Chondrocyte (in vitro differentiated cells): ENCODE data around the gene KDM8. TPM values are rescaled to one million over a fixed set of nuclear protein-coding genes. Genes with fewer than 3 reads are reported as not detected.
"Not testable (repeated sequence)": the region's sequence is repeated elsewhere in the genome, so short reads cannot be mapped to it uniquely, and the experiment has no call there.

Source experiments
- DNase-seq: peaks from one replicate; pipeline ENCODE4 v3.0.0; 2021; ENCODE audit warnings: mixed read lengths, low spot score
- H3K27ac Mint-ChIP-seq: one replicate; pipeline ENCODE4 v1.8.0; 2021; ENCODE audit warnings: mild to moderate bottlenecking, moderate library complexity, mixed read lengths; ENCODE audit not compliant: unreplicated experiment
- H3K27me3 Mint-ChIP-seq: 2 replicates; pipeline ENCODE4 v1.8.0; 2021; ENCODE audit warnings: low read depth, mixed read lengths
- H3K36me3 Mint-ChIP-seq: 2 replicates; pipeline ENCODE4 v1.8.0; 2021; ENCODE audit warnings: low read depth, mixed read lengths
- H3K4me1 Mint-ChIP-seq: 2 replicates; pipeline ENCODE4 v1.8.0; 2021; ENCODE audit warnings: low read depth, mild to moderate bottlenecking, mixed read lengths
- H3K4me3 Mint-ChIP-seq: one replicate; pipeline ENCODE4 v1.8.0; 2021; ENCODE audit warnings: mild to moderate bottlenecking, moderate library complexity, mixed read lengths; ENCODE audit not compliant: unreplicated experiment
- H3K9me3 Mint-ChIP-seq: 2 replicates; pipeline ENCODE4 v1.8.0; 2021; ENCODE audit warnings: low read depth, mixed read lengths
- total RNA-seq: library from RNA; stranded (reverse); gene quantifications from 3 replicates; pipeline ENCODE4 v1.2.1, GENCODE V29; 2021
- TF ChIP-seq, protein P1 (sequence below): fragments of 200-600 bp; sonication (generic); IDR thresholded peaks from 2 replicates; pipeline ENCODE4 v1.5.0; 2021; ENCODE audit warnings: antibody characterized with exemption, mild to moderate bottlenecking, moderate library complexity

The KDM8 gene
- total RNA-seq, 1 donor from 2014 or later = 5.6 TPM

GRCh38 chr16:27245276-27246172 lies 42.2 kb downstream of the KDM8 start:
- Mint-ChIP-seq H3K4me1 (peaks cover 71% of the 10 kb centered on the region), H3K27ac (peak overlapping the region; percentile 99), H3K36me3 (no peaks in the 10 kb centered on the region), H3K4me3 (no peak overlapping the region), H3K9me3 (no peaks in the 10 kb centered on the region), H3K27me3 (no peaks in the 10 kb centered on the region)
- DNase-seq = no peak
- TF ChIP-seq, protein P1, sequence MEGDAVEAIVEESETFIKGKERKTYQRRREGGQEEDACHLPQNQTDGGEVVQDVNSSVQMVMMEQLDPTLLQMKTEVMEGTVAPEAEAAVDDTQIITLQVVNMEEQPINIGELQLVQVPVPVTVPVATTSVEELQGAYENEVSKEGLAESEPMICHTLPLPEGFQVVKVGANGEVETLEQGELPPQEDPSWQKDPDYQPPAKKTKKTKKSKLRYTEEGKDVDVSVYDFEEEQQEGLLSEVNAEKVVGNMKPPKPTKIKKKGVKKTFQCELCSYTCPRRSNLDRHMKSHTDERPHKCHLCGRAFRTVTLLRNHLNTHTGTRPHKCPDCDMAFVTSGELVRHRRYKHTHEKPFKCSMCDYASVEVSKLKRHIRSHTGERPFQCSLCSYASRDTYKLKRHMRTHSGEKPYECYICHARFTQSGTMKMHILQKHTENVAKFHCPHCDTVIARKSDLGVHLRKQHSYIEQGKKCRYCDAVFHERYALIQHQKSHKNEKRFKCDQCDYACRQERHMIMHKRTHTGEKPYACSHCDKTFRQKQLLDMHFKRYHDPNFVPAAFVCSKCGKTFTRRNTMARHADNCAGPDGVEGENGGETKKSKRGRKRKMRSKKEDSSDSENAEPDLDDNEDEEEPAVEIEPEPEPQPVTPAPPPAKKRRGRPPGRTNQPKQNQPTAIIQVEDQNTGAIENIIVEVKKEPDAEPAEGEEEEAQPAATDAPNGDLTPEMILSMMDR = no peak

DNA sequence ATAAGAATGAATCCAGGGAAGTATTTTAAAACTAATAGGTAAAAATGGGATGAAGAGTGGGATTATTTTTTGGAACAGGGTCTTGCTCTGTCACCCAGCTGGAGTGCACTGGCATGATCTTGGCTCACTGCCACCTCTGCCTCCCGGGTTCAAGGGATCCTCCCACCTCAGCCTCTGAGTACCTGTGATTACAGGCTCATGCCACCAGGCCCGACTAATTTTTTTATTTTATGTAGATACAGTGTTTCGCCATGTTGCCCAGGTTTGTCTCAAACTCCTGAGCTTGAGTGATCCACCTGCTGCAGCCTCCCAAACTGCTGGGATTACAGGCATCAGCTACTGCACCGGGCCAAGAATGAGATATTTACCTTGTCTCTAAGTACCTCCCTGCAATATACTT lies 43.1 kb downstream of the KDM8 start:
- no peak overlapping the region for H3K27ac Mint-ChIP-seq
- H3K27me3 Mint-ChIP-seq = no peaks in the 10 kb centered on the region
- peaks cover 65% of the 10 kb centered on the region for H3K4me1 Mint-ChIP-seq
- no peaks in the 10 kb centered on the region for H3K9me3 Mint-ChIP-seq
- no peak overlapping the region for H3K4me3 Mint-ChIP-seq
- no peaks in the 10 kb centered on the region for H3K36me3 Mint-ChIP-seq
- DNase-seq = no peak
- TF ChIP-seq, protein P1 = no peak

DNA sequence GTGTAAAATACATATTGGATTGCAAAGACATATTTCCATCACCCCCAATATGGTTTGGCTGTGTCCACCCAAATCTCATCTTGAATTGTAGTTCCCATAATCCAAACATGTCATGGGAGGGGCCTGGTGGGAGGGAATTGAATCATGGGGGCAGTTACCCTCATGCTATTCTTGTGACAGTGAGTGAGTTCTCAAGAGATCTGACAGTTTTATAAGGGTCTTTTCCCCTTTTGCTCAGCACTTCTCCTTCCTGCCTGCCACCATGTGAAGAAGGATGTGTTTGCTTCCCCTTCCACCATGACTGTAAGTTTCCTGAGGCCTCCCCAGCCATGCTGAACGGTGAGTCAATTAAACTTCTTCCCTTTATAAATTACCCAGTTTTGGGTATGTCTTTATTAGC lies 43.8 kb downstream of the KDM8 start:
- not testable (repeated sequence) for H3K27me3 Mint-ChIP-seq, H3K9me3 Mint-ChIP-seq, H3K4me3 Mint-ChIP-seq, DNase-seq, H3K36me3 Mint-ChIP-seq, H3K27ac Mint-ChIP-seq
- H3K4me1 Mint-ChIP-seq = peaks cover 65% of the 10 kb centered on the region

DNA sequence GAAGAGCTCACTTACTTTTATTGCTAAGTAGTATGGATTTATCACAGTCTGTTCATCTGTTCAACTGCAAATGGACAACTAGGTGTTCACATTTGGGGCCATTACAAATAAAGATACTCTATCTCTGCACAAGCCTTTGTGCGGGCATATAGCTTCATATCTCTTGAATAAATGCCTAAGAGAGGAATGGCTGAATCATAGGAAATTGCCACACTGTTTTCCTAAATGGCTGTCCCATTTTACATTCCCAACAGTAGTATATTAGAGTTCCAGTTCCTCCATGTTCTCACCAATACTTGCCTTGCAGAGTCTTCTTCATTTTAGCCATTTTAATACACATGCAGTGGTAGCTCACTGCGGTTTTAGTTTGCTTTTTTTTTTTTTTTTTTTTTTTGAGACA lies 44.7 kb downstream of the KDM8 start:
- no peaks in the 10 kb centered on the region for H3K36me3 Mint-ChIP-seq
- DNase-seq = no peak
- peaks cover 62% of the 10 kb centered on the region for H3K4me1 Mint-ChIP-seq
- no peak overlapping the region for H3K27ac Mint-ChIP-seq
- no peaks in the 10 kb centered on the region for H3K9me3 Mint-ChIP-seq
- H3K4me3 Mint-ChIP-seq = no peak overlapping the region
- no peaks in the 10 kb centered on the region for H3K27me3 Mint-ChIP-seq
- TF ChIP-seq, protein P1 = no peak

- peaks cover 62% of the 10 kb centered on the region for H3K4me1 Mint-ChIP-seq
- H3K36me3 Mint-ChIP-seq, H3K9me3 Mint-ChIP-seq, H3K27ac Mint-ChIP-seq, DNase-seq, H3K27me3 Mint-ChIP-seq, H3K4me3 Mint-ChIP-seq: not testable (repeated sequence)
Observed at GRCh38 chr16:27248886-27249285, 45.6 kb downstream of the KDM8 start.

GRCh38 chr16:27251541-27252205 lies 48.3 kb downstream of the KDM8 start:
- H3K9me3 Mint-ChIP-seq = no peaks in the 10 kb centered on the region
- no peaks in the 10 kb centered on the region for H3K27me3 Mint-ChIP-seq
- H3K4me1 Mint-ChIP-seq = peaks cover 50% of the 10 kb centered on the region
- peak overlapping the region; percentile 53 for H3K27ac Mint-ChIP-seq
- DNase-seq = no peak
- no peak overlapping the region for H3K4me3 Mint-ChIP-seq
- TF ChIP-seq, protein P1 = no peak
- H3K36me3 Mint-ChIP-seq = peaks cover 3% of the 10 kb centered on the region
